ENCODE measurements around the gene TSC2.

Gene TSC2

DNA sequence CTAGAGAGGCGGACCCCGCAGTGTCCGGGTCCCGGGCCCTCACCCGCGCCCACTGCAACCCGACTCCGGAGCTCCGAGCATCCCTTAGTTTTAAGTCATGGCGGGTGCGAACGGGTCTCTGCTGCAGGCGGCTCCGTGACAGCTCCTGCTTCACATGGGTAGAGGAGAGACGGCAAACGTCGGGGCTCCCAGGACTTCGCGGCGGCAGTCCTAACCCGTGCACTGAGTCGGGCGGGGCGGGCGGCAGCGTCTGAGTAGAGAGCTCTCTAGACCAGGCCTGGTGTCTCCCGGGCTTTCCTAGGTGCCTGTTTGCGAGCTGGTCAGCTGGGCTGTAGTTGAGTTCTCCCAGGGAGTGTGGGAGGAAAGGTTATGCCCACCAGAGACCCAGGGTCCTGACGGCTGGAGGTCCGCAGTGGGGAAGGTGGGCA, 345 bp downstream of the TSC2 start:
- FAIRE-seq (no peak), DNase-seq (ENCODE audit: insufficient read length, low spot score) (no peak)
- TF ChIP-seq, protein P1, sequence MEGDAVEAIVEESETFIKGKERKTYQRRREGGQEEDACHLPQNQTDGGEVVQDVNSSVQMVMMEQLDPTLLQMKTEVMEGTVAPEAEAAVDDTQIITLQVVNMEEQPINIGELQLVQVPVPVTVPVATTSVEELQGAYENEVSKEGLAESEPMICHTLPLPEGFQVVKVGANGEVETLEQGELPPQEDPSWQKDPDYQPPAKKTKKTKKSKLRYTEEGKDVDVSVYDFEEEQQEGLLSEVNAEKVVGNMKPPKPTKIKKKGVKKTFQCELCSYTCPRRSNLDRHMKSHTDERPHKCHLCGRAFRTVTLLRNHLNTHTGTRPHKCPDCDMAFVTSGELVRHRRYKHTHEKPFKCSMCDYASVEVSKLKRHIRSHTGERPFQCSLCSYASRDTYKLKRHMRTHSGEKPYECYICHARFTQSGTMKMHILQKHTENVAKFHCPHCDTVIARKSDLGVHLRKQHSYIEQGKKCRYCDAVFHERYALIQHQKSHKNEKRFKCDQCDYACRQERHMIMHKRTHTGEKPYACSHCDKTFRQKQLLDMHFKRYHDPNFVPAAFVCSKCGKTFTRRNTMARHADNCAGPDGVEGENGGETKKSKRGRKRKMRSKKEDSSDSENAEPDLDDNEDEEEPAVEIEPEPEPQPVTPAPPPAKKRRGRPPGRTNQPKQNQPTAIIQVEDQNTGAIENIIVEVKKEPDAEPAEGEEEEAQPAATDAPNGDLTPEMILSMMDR (IDR thresholded peaks at IDR 0.05; ENCODE audit: insufficient read depth, missing control alignments) = no peak

DNA sequence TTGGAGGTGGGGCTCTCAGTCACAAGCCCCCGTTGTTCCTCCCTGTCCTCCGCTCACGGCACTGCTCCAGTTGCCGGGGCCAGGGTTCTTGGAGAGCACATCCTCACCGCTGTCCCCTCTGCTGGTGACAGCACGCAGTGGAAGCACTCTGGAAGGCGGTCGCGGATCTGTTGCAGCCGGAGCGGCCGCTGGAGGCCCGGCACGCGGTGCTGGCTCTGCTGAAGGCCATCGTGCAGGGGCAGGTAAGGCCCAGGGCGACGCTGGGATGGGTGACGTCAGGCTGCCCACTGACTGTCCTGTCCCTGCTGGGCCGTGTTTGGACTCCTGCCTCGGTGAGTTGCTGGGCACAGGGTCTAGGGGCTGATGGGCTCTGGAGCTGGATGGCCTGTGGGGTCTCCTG, 5.4 kb downstream of the TSC2 start:
- no peak for FAIRE-seq
- TF ChIP-seq, protein P1 (IDR thresholded peaks at IDR 0.05; ENCODE audit: insufficient read depth, missing control alignments) = no peak

DNA sequence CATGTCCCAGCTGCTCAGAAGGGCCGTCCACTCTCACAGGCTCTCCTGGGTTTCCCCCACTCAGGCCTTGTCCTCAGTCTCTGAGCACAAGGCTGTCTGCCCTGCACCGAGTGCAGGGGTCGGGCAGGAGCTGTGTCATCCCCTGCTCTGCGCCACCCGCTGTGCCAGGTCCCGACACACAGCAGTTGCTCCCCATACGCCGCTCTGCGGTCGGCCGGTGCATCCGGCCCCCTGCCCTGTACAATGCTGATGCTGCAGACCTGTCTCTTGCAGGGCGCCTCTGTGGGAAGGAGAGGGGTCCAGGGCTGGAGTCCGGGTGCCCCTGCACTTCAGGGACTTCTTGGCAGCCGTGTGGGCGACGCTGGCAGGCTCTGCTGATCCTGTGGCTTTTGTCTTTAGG, 6.1 kb downstream of the TSC2 start:
- FAIRE-seq (no peak), DNase-seq (ENCODE audit: insufficient read length, low spot score) (no peak)
- TF ChIP-seq, protein P1 (IDR thresholded peaks at IDR 0.05; ENCODE audit: insufficient read depth, missing control alignments) = no peak

More for the DNA sequence above, 5.4 kb downstream of the TSC2 start:
- no peak for DNase-seq (ENCODE audit: insufficient read length, low spot score)

DNA sequence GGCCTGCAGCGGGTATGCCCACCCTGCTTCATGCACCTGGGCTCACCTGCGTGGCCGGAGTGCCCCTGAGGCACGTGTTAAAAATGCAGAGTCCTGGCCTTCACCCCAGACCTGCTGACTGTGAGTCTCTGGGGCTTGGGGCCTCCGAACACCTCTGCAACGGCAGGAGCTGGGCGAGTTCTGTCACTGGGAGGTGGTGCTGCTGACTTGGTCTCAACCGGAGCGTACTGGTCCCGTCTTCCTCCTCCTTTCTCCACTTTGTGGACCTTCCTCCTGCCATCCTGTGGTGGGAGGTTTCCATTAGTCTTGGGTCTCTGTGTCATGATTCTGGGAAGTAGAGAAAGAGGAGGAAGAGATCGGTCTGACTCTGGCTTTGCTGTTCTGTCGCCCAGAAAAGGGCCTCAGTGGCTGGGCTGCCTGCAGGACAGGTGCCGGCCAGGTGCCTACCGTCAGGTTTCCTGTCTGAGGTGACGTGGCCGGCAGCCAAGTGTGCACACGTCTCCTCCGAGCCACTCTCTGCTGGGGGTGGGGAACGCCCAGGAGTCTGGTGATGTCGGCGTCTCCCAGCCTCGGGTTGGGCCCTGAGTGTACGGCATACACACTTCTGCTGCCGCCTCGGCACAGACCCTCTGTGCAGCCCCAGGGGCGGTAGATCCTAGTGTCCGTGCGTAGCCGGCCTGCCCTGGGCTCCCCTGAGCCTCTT, 6.9 kb downstream of the TSC2 start:
- TF ChIP-seq, protein P1 (IDR thresholded peaks at IDR 0.05; ENCODE audit: insufficient read depth, missing control alignments) = no peak
- FAIRE-seq (no peak), DNase-seq (ENCODE audit: insufficient read length, low spot score) (no peak)

DNA sequence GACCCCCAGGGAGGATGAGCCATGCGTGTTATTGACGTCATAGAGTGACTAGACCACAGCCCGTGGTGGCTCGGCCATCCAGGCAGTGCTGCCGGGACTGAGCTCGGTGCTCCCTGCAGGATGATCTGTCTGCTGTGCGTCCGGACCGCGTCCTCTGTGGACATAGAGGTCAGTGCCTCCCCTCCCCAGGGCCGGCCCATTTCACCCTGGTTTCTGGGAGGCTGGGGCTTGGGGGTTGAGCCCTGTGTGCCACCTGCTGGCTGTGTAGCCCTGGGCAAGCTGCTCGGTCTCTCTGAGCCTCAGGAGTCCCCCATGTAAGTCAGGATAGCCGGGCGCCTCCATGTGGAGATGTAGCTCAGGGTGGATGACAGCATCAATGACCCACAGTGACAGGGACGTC, 8.3 kb downstream of the TSC2 start:
- TF ChIP-seq, protein P1 (IDR thresholded peaks at IDR 0.05; ENCODE audit: insufficient read depth, missing control alignments) = no peak
- DNase-seq (ENCODE audit: insufficient read length, low spot score) = no peak
- FAIRE-seq = no peak

DNA sequence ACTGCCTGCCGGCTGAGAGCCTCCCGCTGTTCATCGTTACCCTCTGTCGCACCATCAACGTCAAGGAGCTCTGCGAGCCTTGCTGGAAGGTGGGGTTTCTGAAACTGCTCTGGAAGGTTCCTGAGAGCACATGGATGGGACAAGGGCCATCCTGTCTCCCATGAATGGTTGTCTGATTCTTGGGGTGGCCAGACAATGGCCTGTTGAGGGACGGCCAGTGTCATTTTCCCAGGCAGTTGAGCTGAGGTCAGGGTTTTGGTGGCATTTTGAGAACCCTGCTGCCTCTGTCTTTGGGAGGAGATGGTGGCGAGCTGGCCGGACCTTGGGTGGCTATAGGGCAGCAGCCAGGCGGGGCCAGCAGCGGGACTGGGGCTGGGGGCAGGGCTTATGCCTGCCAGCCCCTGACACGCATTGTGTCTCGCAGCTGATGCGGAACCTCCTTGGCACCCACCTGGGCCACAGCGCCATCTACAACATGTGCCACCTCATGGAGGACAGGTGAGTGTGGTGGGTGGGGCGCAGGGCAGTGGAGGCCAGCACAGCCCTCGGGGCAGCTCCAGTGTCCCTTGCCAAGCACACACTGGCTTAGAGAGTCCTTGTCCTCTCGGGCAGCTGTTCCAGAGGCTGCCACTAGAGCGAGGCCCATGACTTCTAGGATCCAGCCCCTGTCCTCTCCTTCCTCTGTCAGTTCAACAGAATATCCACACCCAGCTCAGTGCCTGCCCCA, 9.1 kb downstream of the TSC2 start:
- TF ChIP-seq, protein P1 (IDR thresholded peaks at IDR 0.05; ENCODE audit: insufficient read depth, missing control alignments) = no peak
- DNase-seq (ENCODE audit: insufficient read length, low spot score) (no peak), FAIRE-seq (no peak)

DNA sequence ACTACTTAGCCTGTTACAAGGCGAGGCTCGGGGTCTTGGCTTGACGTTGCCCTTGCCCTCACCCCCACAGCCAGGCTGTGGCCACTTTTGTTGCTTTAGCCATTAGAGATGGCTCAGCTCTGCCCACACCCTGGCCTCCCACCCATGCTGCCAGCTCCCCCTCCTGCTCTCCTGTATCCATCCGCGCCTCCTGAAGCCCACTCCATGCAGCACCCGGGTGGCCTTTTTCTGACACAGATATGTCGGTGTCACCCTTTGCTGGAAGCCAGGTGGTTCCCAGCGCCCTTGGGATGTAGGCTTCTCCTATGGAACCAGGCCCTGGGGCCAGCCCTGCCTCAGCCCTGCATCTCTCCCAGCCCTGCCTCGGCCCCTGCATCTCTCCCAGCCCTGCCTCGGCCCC, 9.7 kb downstream of the TSC2 start:
- FAIRE-seq (no peak), DNase-seq (ENCODE audit: insufficient read length, low spot score) (no peak)
- TF ChIP-seq, protein P1 (IDR thresholded peaks at IDR 0.05; ENCODE audit: insufficient read depth, missing control alignments) = no peak

Measured in D721Med (cell line).